Mammary microvascular endothelial cell (primary cell): ENCODE results near the gene RGS8. TPM values are rescaled to one million over a fixed set of nuclear protein-coding genes. Genes with fewer than 3 reads are reported as not detected.

Experiments
- total RNA-seq: library from RNA; depleted of rRNA; stranded (reverse); fragments of >200 nt; gene quantifications from 2 replicates; pipeline ENCODE4 v1.2.3, GENCODE V29; 2015

Gene RGS8, protein sequence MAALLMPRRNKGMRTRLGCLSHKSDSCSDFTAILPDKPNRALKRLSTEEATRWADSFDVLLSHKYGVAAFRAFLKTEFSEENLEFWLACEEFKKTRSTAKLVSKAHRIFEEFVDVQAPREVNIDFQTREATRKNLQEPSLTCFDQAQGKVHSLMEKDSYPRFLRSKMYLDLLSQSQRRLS
- total RNA-seq = not detected in 2 replicates

DNA sequence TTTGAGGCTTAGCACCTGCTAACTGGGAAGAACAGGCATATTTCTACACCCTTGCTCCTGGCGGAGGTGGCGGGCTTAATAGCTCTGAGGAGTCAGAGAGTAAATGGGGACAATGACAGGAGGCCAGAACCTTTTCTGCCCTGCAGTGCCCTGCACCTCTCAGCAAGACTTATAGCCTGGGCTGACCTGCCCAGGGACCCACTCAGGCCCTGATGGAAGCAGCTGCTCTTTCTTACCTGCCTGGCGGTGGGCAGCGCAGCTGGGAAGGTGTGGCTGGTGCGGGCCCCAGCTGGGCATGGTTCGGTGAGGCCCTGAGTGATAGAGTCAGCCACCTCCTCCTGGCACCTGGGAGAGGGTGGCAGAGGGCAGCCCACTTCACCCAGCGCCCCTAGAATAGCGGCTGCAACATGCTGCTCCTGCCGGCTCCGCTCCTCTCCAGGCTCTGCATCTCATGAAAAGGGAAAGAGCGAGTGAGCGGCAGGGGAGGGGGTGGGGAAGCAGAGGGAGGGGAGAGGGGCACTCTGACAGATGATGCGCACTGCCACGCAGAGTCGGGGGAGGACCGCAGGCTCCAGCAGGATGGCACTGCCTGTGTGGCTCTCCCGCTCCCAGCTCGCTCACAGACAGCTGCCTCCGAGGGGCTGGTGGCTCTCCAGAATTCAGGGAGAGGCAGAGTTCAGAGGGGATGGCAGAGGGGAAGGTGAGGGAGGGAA, at the start of gene RGS8:
TSS of gene RGS8 (minus strand) at position 472 of the 713 bp plus-strand sequence. CDS start 14,938 bp downstream, outside the sequence.

Other genes starting within 250 kb of the RGS8 start
- gene RGSL1, start 234.4 kb downstream of the RGS8 start, total RNA-seq = not detected in 2 replicates
- gene RNASEL, start 95.3 kb downstream of the RGS8 start, total RNA-seq = 1.1 and 1.8 TPM in 2 replicates
- 0.07 TPM in 1 of 2 replicates, not detected in the other for gene RGS16, start 80.2 kb downstream of the RGS8 start, total RNA-seq
- 1.1 and 1.4 TPM in 2 replicates for gene NPL, start 105.2 kb upstream of the RGS8 start, total RNA-seq
- gene DHX9, start 154.8 kb upstream of the RGS8 start, total RNA-seq = 132 and 134 TPM in 2 replicates